ENCODE results near the gene PPIF.
"Not testable (repeated sequence)": the region's sequence is repeated elsewhere in the genome, so short reads cannot be mapped to it uniquely, and the experiment has no call there.

- not testable (repeated sequence) for TF ChIP-seq CTCF, POLR2A (IDR thresholded peaks at IDR 0.05)
These were observed 14.5 kb upstream of the PPIF start for GRCh38 chr10:79332610-79333315.

All from transverse colon (tissue), 3 donors.